Stomach (tissue), 9 donors: ENCODE results near the gene DSC3. TPM values are rescaled to one million over a fixed set of nuclear protein-coding genes. Genes with fewer than 3 reads are reported as not detected.
A peak's percentile ranks its signal among the peaks of the same experiment; 100 is the strongest.
"Not testable (repeated sequence)": the region's sequence is repeated elsewhere in the genome, so short reads cannot be mapped to it uniquely, and the experiment has no call there.

ENCODE experiments used
- DNase-seq, 2 donors: peaks; one replicate each; pipeline versions ENCODE4 v3.0.0 to v3.0.0-alpha.2; 2013 to 2019
- H3K27ac ChIP-seq, 5 donors: fragments of 200-600 bp in 4 of 5; sonication (generic) in 4 of 5; one replicate each; pipeline ENCODE4 v1.5.1; 2013 to 2019; ENCODE audit warnings: mild to moderate bottlenecking in 1 of 5, moderate library complexity in 1 of 5
- H3K27me3 ChIP-seq, 3 donors: fragments of 200-600 bp; sonication (generic); one replicate each; pipeline ENCODE4 v1.5.1; 2017 to 2019; ENCODE audit warnings: mixed run types in 1 of 3
- H3K36me3 ChIP-seq, 4 donors: fragments of 200-600 bp; sonication (generic); 1 replicate in 3 of 4; 2 replicates in 1 of 4; pipeline ENCODE4 v1.5.1; 2016 to 2019
- H3K4me1 ChIP-seq, 4 donors: fragments of 200-600 bp; sonication (generic); one replicate each; pipeline ENCODE4 v1.5.1; 2016 to 2019
- H3K4me3 ChIP-seq, 4 donors: fragments of 200-600 bp; sonication (generic) in 3 of 4; one replicate each; pipeline ENCODE4 v1.5.1; 2016 to 2019; ENCODE audit warnings: mild to moderate bottlenecking in 1 of 4
- H3K9me3 ChIP-seq, 4 donors: fragments of 200-600 bp; sonication (generic); one replicate each; pipeline ENCODE4 v1.5.1; 2016 to 2019
- EP300 ChIP-seq: sonication (generic); formaldehyde crosslinking; IDR thresholded peaks from one replicate; pipeline ENCODE4 v1.6.1; 2017; ENCODE audit warnings: antibody characterized with exemption
- POLR2A ChIP-seq, 4 donors: fragments of 450-650 bp; IDR thresholded peaks; one replicate each; pipeline ENCODE4 v1.6.1; 2016; ENCODE audit warnings: antibody characterized with exemption in 4 of 4, control low read depth in 2 of 4, mild to moderate bottlenecking in 1 of 4, moderate library complexity in 1 of 4
- POLR2AphosphoS5 ChIP-seq, 3 donors: sonication (generic); formaldehyde crosslinking; IDR thresholded peaks; one replicate each; pipeline ENCODE4 v1.6.1; 2016; ENCODE audit warnings: antibody characterized with exemption in 3 of 3
- WGBS, 5 donors: extraction: QIAGEN DNeasy Blood & Tissue Kit in 3 of 5; methylation state at CpG; one replicate each; pipeline versions ENCODE4 v1.1.5 to v1.1.7; 2013 to 2018; 5-methylcytosine and 5-hydroxymethylcytosine counted together
- intact Hi-C: fragments of 100-400 bp; cut with DNase I; formaldehyde crosslinking; loops from one replicate; pipeline ENCODE4 v1.15.1; 2023; ENCODE audit warnings: low total_unique reads
- polyA plus RNA-seq, 3 donors: library from polyadenylated mRNA; stranded (reverse); fragments of 200-250 nt; gene quantifications; one replicate each; pipeline ENCODE4 v1.2.3, GENCODE V29; 2013
- total RNA-seq, 5 donors: library from RNA; depleted of rRNA; stranded (reverse); fragments of >200 nt; gene quantifications; one replicate each; pipeline versions ENCODE4 v1.1.0 to v1.2.3, GENCODE V29; 2014 to 2016
- TF ChIP-seq, protein P1 (sequence below), 7 experiments: fragments of 450-650 bp in 4 of 7; fragments of 200-600 bp in 3 of 7; sonication (generic) in 3 of 7; IDR thresholded peaks; one replicate each; pipeline ENCODE4 v1.5.1; 2016 to 2019; ENCODE audit warnings: antibody characterized with exemption in 7 of 7, control low read depth in 2 of 7, mild to moderate bottlenecking in 1 of 7
- donor health status: healthy with polysubstance abuse.
- donor health status: Bipolar disorder and iron deficiency.
- donor health status: healthy.

Gene DSC3
- total and polyA plus RNA-seq, 8 donors, result 1.2 to 26.6 (median 2.2) TPM; not detected in 5

DNA sequence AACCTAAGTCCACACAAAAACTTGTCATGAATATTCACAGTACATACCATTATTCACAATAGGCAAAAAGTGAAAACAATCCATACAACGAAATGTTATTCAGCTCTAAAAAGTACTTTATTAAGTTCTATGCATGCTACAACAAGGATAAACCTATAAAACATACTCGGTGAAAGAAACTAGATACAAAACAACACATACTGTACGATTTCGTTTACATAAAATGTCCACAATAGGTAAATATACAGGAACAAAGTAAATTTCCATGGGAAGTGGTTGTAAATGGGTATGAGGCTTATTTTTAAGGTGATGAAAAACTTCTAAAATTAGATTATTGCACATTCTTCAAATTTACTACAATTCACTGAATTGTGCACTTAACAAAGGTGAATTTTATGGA, 8.0 kb downstream of the DSC3 start:
- no peak for TF ChIP-seq EP300
- TF ChIP-seq POLR2AphosphoS5 (IDR thresholded peaks at IDR 0.05), result no peak
- TF ChIP-seq, protein P1, sequence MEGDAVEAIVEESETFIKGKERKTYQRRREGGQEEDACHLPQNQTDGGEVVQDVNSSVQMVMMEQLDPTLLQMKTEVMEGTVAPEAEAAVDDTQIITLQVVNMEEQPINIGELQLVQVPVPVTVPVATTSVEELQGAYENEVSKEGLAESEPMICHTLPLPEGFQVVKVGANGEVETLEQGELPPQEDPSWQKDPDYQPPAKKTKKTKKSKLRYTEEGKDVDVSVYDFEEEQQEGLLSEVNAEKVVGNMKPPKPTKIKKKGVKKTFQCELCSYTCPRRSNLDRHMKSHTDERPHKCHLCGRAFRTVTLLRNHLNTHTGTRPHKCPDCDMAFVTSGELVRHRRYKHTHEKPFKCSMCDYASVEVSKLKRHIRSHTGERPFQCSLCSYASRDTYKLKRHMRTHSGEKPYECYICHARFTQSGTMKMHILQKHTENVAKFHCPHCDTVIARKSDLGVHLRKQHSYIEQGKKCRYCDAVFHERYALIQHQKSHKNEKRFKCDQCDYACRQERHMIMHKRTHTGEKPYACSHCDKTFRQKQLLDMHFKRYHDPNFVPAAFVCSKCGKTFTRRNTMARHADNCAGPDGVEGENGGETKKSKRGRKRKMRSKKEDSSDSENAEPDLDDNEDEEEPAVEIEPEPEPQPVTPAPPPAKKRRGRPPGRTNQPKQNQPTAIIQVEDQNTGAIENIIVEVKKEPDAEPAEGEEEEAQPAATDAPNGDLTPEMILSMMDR (IDR thresholded peaks at IDR 0.05), result no peak
- TF ChIP-seq POLR2A (IDR thresholded peaks at IDR 0.05), result no peak
- no peak overlapping the region for H3K27ac ChIP-seq
- no peaks in the 10 kb centered on the region for H3K4me1 ChIP-seq
- intact Hi-C loops, result no loop called here
- H3K4me3 ChIP-seq, result no peak overlapping the region
- H3K36me3 ChIP-seq, result no peaks in the 10 kb centered on the region
- no peaks in the 10 kb centered on the region for H3K9me3 ChIP-seq
- peaks cover 0 to 11% (median 5%) of the 10 kb centered on the region in 3 donors for H3K27me3 ChIP-seq
- 65 to 73% (median 70%) methylated on average over 4 of the region's 4 CpGs for WGBS, 5 donors
- no peak for DNase-seq

DNA sequence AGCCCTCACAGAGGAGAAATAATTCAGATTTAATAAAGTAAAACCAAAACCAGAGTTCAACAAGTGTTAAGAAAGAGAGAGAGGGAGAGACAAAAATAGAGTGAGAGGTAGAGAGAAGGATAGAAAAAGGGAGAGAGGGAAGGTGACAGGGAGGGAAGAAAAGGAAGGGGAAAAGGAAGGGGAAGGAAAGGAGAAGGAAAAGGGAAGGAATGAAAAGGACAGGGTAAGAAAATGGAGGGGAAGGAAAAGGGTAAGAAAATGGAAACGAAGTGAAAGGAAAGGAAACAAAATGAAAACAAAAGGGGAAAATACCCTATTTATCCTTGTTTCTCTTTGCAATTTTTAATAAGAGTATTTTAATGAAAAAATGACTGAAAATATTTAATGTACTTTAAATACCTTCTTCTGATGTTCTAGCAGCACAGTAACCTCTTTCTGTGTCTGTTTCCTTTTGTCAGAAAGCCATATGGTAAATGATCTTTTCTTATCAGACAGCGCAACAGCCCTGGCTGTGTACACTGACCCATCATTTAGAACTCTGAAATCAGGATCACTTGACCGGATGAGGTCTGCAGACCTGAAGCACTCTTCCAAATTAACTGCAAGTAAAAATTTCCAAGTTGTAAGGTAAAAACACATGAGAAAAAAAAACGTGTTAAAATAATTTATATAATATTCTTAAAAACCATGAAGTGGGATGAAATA, 11.8 kb downstream of the DSC3 start:
- DNase-seq, result no peak
- Histone ChIP-seq H3K27me3 (no peaks in the 10 kb centered on the region), H3K9me3 (no peaks in the 10 kb centered on the region), H3K27ac (no peak overlapping the region), H3K36me3 (no peaks in the 10 kb centered on the region), H3K4me1 (no peaks in the 10 kb centered on the region), H3K4me3 (no peak overlapping the region)
- intact Hi-C loops, result no loop called here
- 61 to 72% (median 65%) methylated on average over 4 of the region's 4 CpGs for WGBS, 5 donors
- no peak for TF ChIP-seq POLR2A (IDR thresholded peaks at IDR 0.05)
- TF ChIP-seq, protein P1 (IDR thresholded peaks at IDR 0.05), result no peak
- no peak for TF ChIP-seq EP300
- TF ChIP-seq POLR2AphosphoS5 (IDR thresholded peaks at IDR 0.05), result no peak

DNA sequence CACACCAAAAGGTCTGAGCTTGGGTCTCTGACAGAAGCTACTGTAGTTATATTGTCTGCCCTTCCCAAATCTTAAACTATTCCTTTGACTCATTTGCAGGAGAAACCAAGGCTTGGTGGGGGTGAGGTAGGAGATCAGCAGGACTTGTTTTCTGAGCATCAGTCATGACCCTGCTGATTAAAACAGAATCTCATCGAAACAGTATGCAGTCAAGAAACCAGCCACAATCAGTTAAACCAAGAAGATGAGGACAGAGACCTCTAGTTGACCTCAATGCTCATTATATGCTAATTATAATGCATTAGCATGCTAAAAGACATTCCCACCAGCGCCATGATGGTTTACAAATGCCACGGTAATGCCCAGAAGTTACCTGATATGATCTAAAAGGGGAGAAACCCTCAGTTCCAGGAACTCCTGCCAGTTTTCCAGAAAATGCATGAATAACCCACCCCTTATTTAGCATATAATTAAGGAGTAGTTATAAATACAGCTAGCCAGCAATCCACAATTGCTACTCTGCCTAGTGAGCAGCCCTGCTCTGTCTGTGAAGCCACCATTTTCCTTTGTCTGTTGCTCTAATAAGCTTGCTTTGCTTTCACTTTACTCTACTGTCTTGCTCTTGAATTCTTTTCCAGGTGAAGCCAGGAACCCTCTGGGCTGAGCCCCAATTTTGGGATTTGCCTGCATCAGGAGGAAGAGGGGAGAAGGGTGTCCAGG, 26.7 kb downstream of the DSC3 start:
- Histone ChIP-seq H3K27me3 (no peaks in the 10 kb centered on the region), H3K4me1 (no peaks in the 10 kb centered on the region), H3K36me3 (no peaks in the 10 kb centered on the region), H3K4me3 (no peak overlapping the region), H3K27ac (no peak overlapping the region), H3K9me3 (no peaks in the 10 kb centered on the region)
- 82 to 92% (median 88%) methylated on average over 3 of the region's 3 CpGs for WGBS, 5 donors
- intact Hi-C loops, result no loop called here
- DNase-seq, result no peak
- no peak for TF ChIP-seq POLR2A (IDR thresholded peaks at IDR 0.05)
- no peak for TF ChIP-seq POLR2AphosphoS5 (IDR thresholded peaks at IDR 0.05)
- TF ChIP-seq, protein P1 (IDR thresholded peaks at IDR 0.05), result no peak
- no peak for TF ChIP-seq EP300

GRCh38 chr18:31011455-31011854, 31.1 kb downstream of the DSC3 start:
- H3K27ac ChIP-seq, H3K9me3 ChIP-seq, H3K27me3 ChIP-seq, intact Hi-C loops, H3K4me3 ChIP-seq, H3K4me1 ChIP-seq, H3K36me3 ChIP-seq: not testable (repeated sequence)
- DNase-seq, result peak in 1 of 2 donors; percentile 51
- peak in 2 of 3 donors; percentile 13 to 31 for TF ChIP-seq POLR2AphosphoS5 (IDR thresholded peaks at IDR 0.05)
- WGBS, 5 donors, result 50 to 66% (median 61%) methylated on average over 7 of the region's 7 CpGs

DNA sequence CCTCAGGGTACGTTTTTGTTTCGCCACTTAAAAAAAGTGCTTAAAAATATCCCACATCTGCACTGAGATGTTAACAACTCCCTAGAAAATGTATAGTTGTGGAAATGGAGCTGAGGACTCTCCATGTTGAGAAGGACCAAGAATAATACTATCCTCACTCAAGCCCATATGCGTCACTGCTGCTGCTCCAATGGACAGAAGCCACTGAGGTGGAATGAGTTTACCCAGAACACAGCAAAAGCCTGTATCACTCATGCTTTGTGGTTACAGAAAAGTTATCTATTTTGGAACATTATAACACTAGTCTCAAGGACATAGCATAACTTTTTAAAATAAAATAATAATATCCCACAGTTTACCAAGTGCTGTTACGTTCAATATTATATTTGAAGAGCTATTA, 31.9 kb downstream of the DSC3 start:
- H3K36me3 ChIP-seq, result no peaks in the 10 kb centered on the region
- H3K27me3 ChIP-seq, result peaks cover 0 to 4% (median 0%) of the 10 kb centered on the region in 3 donors
- intact Hi-C loops, result no loop called here
- H3K9me3 ChIP-seq, result no peaks in the 10 kb centered on the region
- DNase-seq, result no peak
- H3K4me3 ChIP-seq, result no peak overlapping the region
- no peak overlapping the region for H3K27ac ChIP-seq
- 75 to 88% (median 84%) methylated on average over 4 of the region's 4 CpGs for WGBS, 5 donors
- no peaks in the 10 kb centered on the region for H3K4me1 ChIP-seq
- TF ChIP-seq POLR2A (IDR thresholded peaks at IDR 0.05) (no peak), POLR2AphosphoS5 (IDR thresholded peaks at IDR 0.05) (no peak), EP300 (no peak)
- TF ChIP-seq, protein P1 (IDR thresholded peaks at IDR 0.05), result no peak
